ENCODE data around the gene CARMIL1.

CARMIL1 gene

GRCh38 chr6:25302151-25302550, 23.0 kb downstream of the CARMIL1 start:
- no peak overlapping the region for H3K4me3 ChIP-seq (ENCODE audit: control insufficient read depth, low read depth, low read length)
- no peak for DNase-seq (ENCODE audit: low read depth)
- TF ChIP-seq, protein P1, sequence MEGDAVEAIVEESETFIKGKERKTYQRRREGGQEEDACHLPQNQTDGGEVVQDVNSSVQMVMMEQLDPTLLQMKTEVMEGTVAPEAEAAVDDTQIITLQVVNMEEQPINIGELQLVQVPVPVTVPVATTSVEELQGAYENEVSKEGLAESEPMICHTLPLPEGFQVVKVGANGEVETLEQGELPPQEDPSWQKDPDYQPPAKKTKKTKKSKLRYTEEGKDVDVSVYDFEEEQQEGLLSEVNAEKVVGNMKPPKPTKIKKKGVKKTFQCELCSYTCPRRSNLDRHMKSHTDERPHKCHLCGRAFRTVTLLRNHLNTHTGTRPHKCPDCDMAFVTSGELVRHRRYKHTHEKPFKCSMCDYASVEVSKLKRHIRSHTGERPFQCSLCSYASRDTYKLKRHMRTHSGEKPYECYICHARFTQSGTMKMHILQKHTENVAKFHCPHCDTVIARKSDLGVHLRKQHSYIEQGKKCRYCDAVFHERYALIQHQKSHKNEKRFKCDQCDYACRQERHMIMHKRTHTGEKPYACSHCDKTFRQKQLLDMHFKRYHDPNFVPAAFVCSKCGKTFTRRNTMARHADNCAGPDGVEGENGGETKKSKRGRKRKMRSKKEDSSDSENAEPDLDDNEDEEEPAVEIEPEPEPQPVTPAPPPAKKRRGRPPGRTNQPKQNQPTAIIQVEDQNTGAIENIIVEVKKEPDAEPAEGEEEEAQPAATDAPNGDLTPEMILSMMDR (conservative IDR thresholded peaks at IDR 0.05; ENCODE audit: control insufficient read depth, insufficient read depth, low read depth, low read length), result no peak

GRCh38 chr6:25302677-25303128, 23.5 kb downstream of the CARMIL1 start:
- DNase-seq (ENCODE audit: low read depth), result peak; percentile 94
- peak overlapping the region; percentile 9 for H3K4me3 ChIP-seq (ENCODE audit: control insufficient read depth, low read depth, low read length)
- TF ChIP-seq, protein P1 (conservative IDR thresholded peaks at IDR 0.05; ENCODE audit: control insufficient read depth, insufficient read depth, low read depth, low read length), result no peak

DNA sequence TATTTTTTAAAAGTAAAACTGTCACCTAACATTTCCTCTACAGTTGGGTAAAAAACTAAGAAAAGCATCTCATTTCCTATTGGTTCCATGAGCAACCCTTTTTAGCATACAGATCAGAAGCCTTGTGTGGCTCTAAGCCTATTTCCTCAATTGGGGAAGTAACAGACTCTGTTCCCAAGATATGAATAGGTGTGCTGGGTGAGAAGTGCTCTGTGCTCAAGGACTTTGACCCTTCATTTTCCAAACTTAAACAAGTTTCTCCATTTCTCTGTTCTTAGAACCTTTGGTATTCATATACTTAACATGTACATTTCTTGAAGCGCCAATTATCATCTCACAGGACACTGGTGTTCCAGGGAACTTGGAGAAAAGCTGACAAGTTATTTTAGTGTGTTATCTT, 24.1 kb downstream of the CARMIL1 start:
- TF ChIP-seq, protein P1 (conservative IDR thresholded peaks at IDR 0.05; ENCODE audit: control insufficient read depth, insufficient read depth, low read depth, low read length), result no peak
- DNase-seq (ENCODE audit: low read depth), result no peak
- no peak overlapping the region for H3K4me3 ChIP-seq (ENCODE audit: control insufficient read depth, low read depth, low read length)

GRCh38 chr6:25306379-25306778, 27.2 kb downstream of the CARMIL1 start:
- TF ChIP-seq, protein P1 (conservative IDR thresholded peaks at IDR 0.05; ENCODE audit: control insufficient read depth, insufficient read depth, low read depth, low read length), result no peak
- no peak for DNase-seq (ENCODE audit: low read depth)
- H3K4me3 ChIP-seq (ENCODE audit: control insufficient read depth, low read depth, low read length), result no peak overlapping the region

DNA sequence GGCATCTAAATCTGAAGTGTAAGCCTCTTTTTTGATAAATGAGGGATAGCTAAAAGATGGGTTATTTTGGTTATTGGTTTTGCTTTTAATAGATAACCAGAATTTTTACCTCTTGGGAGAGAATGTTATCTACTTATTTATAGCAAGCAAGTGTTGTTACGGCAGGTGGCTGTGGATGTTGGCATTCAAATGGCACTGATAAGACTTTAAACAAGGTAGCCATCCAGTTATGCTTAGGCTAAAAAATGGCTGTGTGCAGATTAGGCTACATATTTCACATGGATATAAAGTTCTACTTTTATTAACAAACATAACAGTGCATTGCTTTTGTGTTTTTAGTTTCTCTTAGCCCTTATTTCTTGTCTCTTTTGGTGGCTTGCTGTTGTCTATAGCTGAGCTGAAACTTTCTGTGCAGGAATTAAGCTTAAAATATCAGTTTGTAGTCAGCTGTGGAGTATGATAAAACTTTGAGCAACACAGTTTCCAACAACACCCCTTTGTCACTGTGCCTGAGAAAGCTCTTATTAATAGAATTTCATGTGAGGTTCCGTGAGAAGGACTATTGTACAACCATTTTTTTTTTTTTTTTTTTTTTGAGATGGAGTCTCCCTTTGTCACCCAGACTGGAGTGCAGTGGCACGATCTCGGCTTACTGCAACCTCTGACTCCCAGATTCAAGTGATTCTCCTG, 28.8 kb downstream of the CARMIL1 start:
- H3K4me3 ChIP-seq (ENCODE audit: control insufficient read depth, low read depth, low read length), result no peak overlapping the region
- TF ChIP-seq, protein P1 (conservative IDR thresholded peaks at IDR 0.05; ENCODE audit: control insufficient read depth, insufficient read depth, low read depth, low read length), result no peak
- no peak for DNase-seq (ENCODE audit: low read depth)

- DNase-seq (ENCODE audit: low read depth), result peak; percentile 71
- no peak overlapping the region for H3K4me3 ChIP-seq (ENCODE audit: control insufficient read depth, low read depth, low read length)
- TF ChIP-seq, protein P1 (conservative IDR thresholded peaks at IDR 0.05; ENCODE audit: control insufficient read depth, insufficient read depth, low read depth, low read length), result no peak
These were observed 30.7 kb downstream of the CARMIL1 start for GRCh38 chr6:25309886-25310285.

Measured in fibroblast of mammary gland (primary cell).